OCI-LY1 (cell line): Measurements from ENCODE around the gene SH3BP5.

ENCODE experiments used
- CTCF ChIP-seq: fragments of 200-600 bp; sonication (generic), shearing (Covaris generic); IDR thresholded peaks from 2 replicates; pipeline ENCODE4 v1.5.1; 2017; ENCODE audit warnings: mild to moderate bottlenecking, antibody characterized with exemption, low read length, moderate library complexity, mixed read lengths
- EZH2 ChIP-seq: fragments of 200-600 bp; sonication (generic), shearing (Covaris generic); IDR thresholded peaks from 2 replicates; pipeline ENCODE4 v1.8.0; 2017; ENCODE audit warnings: borderline replicate concordance, mixed run types, mild to moderate bottlenecking, antibody characterized with exemption, low read length, moderate library complexity, mixed read lengths

GRCh38 chr3:15269091-15269989 is 63.0 kb downstream of the SH3BP5 start:
- TF ChIP-seq CTCF: no peak
- TF ChIP-seq EZH2: no peak
